ENCODE data around the gene L3MBTL4. TPM values are rescaled to one million over a fixed set of nuclear protein-coding genes. Genes with fewer than 3 reads are reported as not detected.

L3MBTL4 gene
- total and polyA plus RNA-seq, 7 donors = 0.04 to 1.3 (median 0.22) TPM

DNA sequence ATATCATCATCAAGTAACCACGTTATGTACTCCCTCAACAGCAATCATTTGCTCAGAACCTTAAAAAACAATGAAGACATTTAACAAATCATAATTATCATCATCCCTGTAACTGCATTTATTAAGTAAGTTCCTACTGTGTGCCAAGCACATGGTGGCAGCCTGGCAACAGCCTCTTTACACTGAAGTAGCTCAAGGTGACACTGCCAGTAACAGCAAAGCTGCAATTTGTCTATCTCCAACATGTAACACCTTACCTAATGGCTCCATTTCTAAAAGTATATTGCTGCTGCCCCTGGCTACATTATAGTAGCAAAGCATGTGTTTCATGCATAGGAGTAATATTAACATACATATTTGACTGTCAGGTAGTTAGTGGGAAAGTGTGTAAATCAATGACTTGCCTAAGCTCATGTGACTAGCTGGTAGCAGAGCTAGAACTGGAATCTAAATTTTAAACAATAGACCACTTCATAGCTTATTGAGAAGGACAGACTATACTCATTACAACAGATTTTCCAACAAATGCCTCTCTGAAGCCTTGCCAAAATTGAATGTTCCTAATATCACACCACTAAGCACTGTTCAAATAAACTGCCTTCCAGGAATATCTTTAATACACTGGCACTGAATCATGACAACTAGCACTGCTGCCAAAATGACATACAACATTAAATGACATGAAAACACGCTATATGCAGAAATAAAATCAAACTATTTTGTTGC lies 86.7 kb downstream of the L3MBTL4 start:
- H3K27ac ChIP-seq = no peak overlapping the region
- intact Hi-C loops (cut with DNase I) = loop anchor here in 1 of 2 donors (10.0 kb wide), 1 partner anchor 57 kb away; no protein-coding TSS in a partner anchor
- no peak for DNase-seq

DNA sequence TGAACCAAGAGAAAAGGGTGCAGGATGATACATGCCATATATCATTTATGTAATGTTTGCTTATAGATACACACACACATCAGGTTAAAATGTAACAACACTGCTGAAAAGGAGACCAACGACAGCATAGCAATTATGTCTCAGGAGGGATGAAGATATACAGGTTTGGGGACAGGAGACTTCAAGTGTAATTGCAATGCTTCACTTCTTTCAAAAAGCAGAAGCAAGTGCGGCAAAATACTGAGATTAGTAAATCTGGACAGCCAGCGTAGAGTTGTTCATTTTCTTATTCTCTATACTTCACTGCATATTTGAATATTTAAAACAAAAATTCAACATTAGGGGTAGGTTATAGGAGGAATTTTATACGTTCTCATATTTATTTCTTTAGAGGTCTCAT lies 87.2 kb downstream of the L3MBTL4 start:
- TF ChIP-seq, protein P1, sequence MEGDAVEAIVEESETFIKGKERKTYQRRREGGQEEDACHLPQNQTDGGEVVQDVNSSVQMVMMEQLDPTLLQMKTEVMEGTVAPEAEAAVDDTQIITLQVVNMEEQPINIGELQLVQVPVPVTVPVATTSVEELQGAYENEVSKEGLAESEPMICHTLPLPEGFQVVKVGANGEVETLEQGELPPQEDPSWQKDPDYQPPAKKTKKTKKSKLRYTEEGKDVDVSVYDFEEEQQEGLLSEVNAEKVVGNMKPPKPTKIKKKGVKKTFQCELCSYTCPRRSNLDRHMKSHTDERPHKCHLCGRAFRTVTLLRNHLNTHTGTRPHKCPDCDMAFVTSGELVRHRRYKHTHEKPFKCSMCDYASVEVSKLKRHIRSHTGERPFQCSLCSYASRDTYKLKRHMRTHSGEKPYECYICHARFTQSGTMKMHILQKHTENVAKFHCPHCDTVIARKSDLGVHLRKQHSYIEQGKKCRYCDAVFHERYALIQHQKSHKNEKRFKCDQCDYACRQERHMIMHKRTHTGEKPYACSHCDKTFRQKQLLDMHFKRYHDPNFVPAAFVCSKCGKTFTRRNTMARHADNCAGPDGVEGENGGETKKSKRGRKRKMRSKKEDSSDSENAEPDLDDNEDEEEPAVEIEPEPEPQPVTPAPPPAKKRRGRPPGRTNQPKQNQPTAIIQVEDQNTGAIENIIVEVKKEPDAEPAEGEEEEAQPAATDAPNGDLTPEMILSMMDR (IDR thresholded peaks at IDR 0.05) = no peak
- DNase-seq = no peak
- Histone ChIP-seq H3K27me3 (ENCODE audit: insufficient read depth in 3 of 3, low read length in 2 of 3) (no peaks in the 10 kb centered on the region), H3K9me3 (peaks cover 8% of the 10 kb centered on the region), H3K27ac (no peak overlapping the region), H3K36me3 (ENCODE audit: insufficient read depth in 1 of 2, low read depth in 1 of 2) (no peaks in the 10 kb centered on the region), H3K4me3 (no peak overlapping the region), H3K4me1 (no peaks in the 10 kb centered on the region)
- intact Hi-C loops (cut with DNase I) = loop anchor here in 1 of 2 donors (10.0 kb wide), 1 partner anchor 57 kb away; no protein-coding TSS in a partner anchor
- no peak for ATAC-seq
- 85 to 92% (median 85%) methylated on average over 4 of the region's 4 CpGs for WGBS, 3 donors

More for the DNA sequence above, 86.7 kb downstream of the L3MBTL4 start:
- ATAC-seq = no peak
- WGBS, 3 donors = 49 to 57% (median 54%) methylated on average over 2 of the region's 2 CpGs
- TF ChIP-seq, protein P1 (IDR thresholded peaks at IDR 0.05) = no peak
- no peak overlapping the region for H3K4me3 ChIP-seq
- no peaks in the 10 kb centered on the region for H3K4me1 ChIP-seq
- peaks cover 5% of the 10 kb centered on the region for H3K9me3 ChIP-seq
- no peaks in the 10 kb centered on the region for H3K27me3 ChIP-seq (ENCODE audit: insufficient read depth in 3 of 3, low read length in 2 of 3)
- no peaks in the 10 kb centered on the region for H3K36me3 ChIP-seq (ENCODE audit: insufficient read depth in 1 of 2, low read depth in 1 of 2)

DNA sequence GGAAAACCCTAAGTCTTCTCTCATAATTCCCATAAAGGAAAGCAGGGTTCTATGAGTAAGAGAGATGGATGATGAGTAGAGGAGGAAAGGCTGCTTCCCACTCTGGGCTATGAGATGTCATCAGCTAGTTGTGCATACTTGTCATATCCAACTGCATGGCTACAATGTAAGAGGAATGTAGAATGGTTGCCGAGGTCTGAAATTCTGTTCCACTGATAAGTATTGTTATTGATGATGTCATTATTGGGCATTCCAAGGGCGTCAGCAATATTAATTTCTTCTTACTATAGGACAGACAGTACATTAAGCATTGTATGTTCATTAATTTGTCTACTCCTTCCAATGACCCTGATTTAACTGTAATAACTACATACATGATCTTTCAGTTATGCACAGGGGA lies 88.1 kb downstream of the L3MBTL4 start:
- TF ChIP-seq, protein P1 (IDR thresholded peaks at IDR 0.05) = no peak
- Histone ChIP-seq H3K4me1 (no peaks in the 10 kb centered on the region), H3K4me3 (no peak overlapping the region), H3K27me3 (ENCODE audit: insufficient read depth in 3 of 3, low read length in 2 of 3) (no peaks in the 10 kb centered on the region), H3K36me3 (ENCODE audit: insufficient read depth in 1 of 2, low read depth in 1 of 2) (no peaks in the 10 kb centered on the region), H3K9me3 (peaks cover 8% of the 10 kb centered on the region), H3K27ac (no peak overlapping the region)
- WGBS, 3 donors = 75 to 89% (median 88%) methylated on average over 2 of the region's 2 CpGs
- intact Hi-C loops (cut with DNase I) = loop anchor here in 1 of 2 donors (10.0 kb wide), 1 partner anchor 58 kb away; no protein-coding TSS in a partner anchor
- DNase-seq (no peak), ATAC-seq (no peak)

DNA sequence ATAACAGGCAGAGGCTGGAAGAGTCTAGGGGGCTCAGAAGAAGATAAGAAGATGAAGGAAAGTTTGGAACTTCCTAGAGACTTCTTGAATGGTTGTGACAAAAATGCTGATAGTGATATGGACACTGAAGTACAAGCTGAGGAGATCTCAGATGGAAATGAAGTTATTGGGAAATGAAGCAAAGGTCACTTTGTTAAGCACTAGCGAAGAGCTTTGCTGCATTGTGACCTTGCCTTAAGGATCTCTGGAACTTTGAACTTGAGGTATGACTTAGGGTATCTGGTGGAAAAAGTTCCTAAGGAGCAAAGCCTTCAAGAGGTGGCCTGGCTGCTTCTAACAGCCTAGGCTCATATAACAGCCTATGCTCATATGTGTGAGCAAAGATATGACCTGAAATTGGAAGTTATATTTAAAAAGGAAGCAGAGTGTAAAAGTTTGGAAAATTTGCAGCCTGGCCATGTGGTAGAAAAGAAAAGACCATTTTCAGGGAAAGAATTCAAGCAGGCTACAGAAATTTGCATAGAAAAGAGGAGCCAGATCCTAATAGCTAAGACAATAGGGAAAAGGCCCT lies 91.3 kb downstream of the L3MBTL4 start:
- WGBS, 3 donors = 85 to 92% (median 90%) methylated on average over 1 of the region's 1 CpG
- no peak for DNase-seq

More for the DNA sequence above, 91.3 kb downstream of the L3MBTL4 start:
- Histone ChIP-seq H3K36me3 (ENCODE audit: insufficient read depth in 1 of 2, low read depth in 1 of 2) (no peaks in the 10 kb centered on the region), H3K27me3 (ENCODE audit: insufficient read depth in 3 of 3, low read length in 2 of 3) (no peaks in the 10 kb centered on the region), H3K9me3 (peaks cover 8% of the 10 kb centered on the region), H3K4me3 (no peak overlapping the region), H3K4me1 (no peaks in the 10 kb centered on the region), H3K27ac (no peak overlapping the region)
- TF ChIP-seq, protein P1 (IDR thresholded peaks at IDR 0.05) = no peak
- intact Hi-C loops (cut with DNase I) = loop anchor here in 1 of 2 donors (10.0 kb wide), 1 partner anchor 61 kb away; no protein-coding TSS in a partner anchor
- no peak for ATAC-seq
